Chondrocyte (in vitro differentiated cells): Measurements from ENCODE around the gene ZBTB18. TPM values are rescaled to one million over a fixed set of nuclear protein-coding genes. Genes with fewer than 3 reads are reported as not detected.

Experiments used
- DNase-seq: peaks from one replicate; pipeline ENCODE4 v3.0.0; 2021; ENCODE audit warnings: mixed read lengths, low spot score
- H3K27ac Mint-ChIP-seq: one replicate; pipeline ENCODE4 v1.8.0; 2021; ENCODE audit warnings: mild to moderate bottlenecking, moderate library complexity, mixed read lengths; ENCODE audit not compliant: unreplicated experiment
- H3K27me3 Mint-ChIP-seq: 2 replicates; pipeline ENCODE4 v1.8.0; 2021; ENCODE audit warnings: low read depth, mixed read lengths
- H3K36me3 Mint-ChIP-seq: 2 replicates; pipeline ENCODE4 v1.8.0; 2021; ENCODE audit warnings: low read depth, mixed read lengths
- H3K4me1 Mint-ChIP-seq: 2 replicates; pipeline ENCODE4 v1.8.0; 2021; ENCODE audit warnings: low read depth, mild to moderate bottlenecking, mixed read lengths
- H3K4me3 Mint-ChIP-seq: one replicate; pipeline ENCODE4 v1.8.0; 2021; ENCODE audit warnings: mild to moderate bottlenecking, moderate library complexity, mixed read lengths; ENCODE audit not compliant: unreplicated experiment
- H3K9me3 Mint-ChIP-seq: 2 replicates; pipeline ENCODE4 v1.8.0; 2021; ENCODE audit warnings: low read depth, mixed read lengths
- total RNA-seq: library from RNA; stranded (reverse); gene quantifications from 3 replicates; pipeline ENCODE4 v1.2.1, GENCODE V29; 2021
- TF ChIP-seq, protein P1 (sequence below): fragments of 200-600 bp; sonication (generic); IDR thresholded peaks from 2 replicates; pipeline ENCODE4 v1.5.0; 2021; ENCODE audit warnings: antibody characterized with exemption, mild to moderate bottlenecking, moderate library complexity

ZBTB18 gene
- total RNA-seq, 1 donor from 2014 or later, result 21.5 TPM

- no peaks in the 10 kb centered on the region for H3K27me3 Mint-ChIP-seq
- H3K9me3 Mint-ChIP-seq, result no peaks in the 10 kb centered on the region
- TF ChIP-seq, protein P1, sequence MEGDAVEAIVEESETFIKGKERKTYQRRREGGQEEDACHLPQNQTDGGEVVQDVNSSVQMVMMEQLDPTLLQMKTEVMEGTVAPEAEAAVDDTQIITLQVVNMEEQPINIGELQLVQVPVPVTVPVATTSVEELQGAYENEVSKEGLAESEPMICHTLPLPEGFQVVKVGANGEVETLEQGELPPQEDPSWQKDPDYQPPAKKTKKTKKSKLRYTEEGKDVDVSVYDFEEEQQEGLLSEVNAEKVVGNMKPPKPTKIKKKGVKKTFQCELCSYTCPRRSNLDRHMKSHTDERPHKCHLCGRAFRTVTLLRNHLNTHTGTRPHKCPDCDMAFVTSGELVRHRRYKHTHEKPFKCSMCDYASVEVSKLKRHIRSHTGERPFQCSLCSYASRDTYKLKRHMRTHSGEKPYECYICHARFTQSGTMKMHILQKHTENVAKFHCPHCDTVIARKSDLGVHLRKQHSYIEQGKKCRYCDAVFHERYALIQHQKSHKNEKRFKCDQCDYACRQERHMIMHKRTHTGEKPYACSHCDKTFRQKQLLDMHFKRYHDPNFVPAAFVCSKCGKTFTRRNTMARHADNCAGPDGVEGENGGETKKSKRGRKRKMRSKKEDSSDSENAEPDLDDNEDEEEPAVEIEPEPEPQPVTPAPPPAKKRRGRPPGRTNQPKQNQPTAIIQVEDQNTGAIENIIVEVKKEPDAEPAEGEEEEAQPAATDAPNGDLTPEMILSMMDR, result no peak
- DNase-seq, result no peak
- H3K4me3 Mint-ChIP-seq, result no peak overlapping the region
- peaks cover 19% of the 10 kb centered on the region for H3K4me1 Mint-ChIP-seq
- H3K36me3 Mint-ChIP-seq, result no peaks in the 10 kb centered on the region
- no peak overlapping the region for H3K27ac Mint-ChIP-seq
Measured at GRCh38 chr1:244094880-244095528, 43.9 kb downstream of the ZBTB18 start.

- H3K9me3 Mint-ChIP-seq, result no peaks in the 10 kb centered on the region
- no peak for DNase-seq
- H3K4me3 Mint-ChIP-seq, result no peak overlapping the region
Measured at GRCh38 chr1:244095529-244095911, 44.4 kb downstream of the ZBTB18 start.

GRCh38 chr1:244096066-244096610 is 45.1 kb downstream of the ZBTB18 start:
- Mint-ChIP-seq H3K9me3 (no peaks in the 10 kb centered on the region), H3K36me3 (no peaks in the 10 kb centered on the region), H3K27me3 (no peaks in the 10 kb centered on the region), H3K4me3 (no peak overlapping the region), H3K4me1 (peaks cover 26% of the 10 kb centered on the region), H3K27ac (no peak overlapping the region)
- no peak for DNase-seq
- TF ChIP-seq, protein P1, result no peak

More at GRCh38 chr1:244095529-244095911, 44.4 kb downstream of the ZBTB18 start:
- H3K36me3 Mint-ChIP-seq, result no peaks in the 10 kb centered on the region
- no peaks in the 10 kb centered on the region for H3K27me3 Mint-ChIP-seq
- no peak overlapping the region for H3K27ac Mint-ChIP-seq
- H3K4me1 Mint-ChIP-seq, result peaks cover 20% of the 10 kb centered on the region
- TF ChIP-seq, protein P1, result no peak

DNA sequence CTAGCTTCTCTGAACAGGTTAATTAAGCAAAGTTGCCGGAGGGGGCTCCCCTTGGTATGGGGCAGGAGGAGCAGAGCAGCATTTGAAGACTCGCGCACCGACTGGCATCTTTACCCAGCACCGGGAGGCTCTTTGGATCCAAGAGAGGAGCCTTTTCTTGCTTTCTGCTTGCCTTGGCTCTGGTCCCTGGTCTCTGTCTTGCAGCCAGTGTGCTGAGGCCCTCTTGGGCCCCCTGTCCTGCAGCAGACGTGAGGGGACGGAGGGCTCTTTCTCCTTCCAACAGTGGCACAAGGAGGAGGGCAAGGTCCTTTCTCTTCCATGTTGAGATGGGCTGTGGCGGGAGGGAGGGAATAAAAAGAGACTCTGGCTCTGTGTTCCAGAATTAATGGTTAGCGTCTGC is 45.6 kb downstream of the ZBTB18 start:
- no peaks in the 10 kb centered on the region for H3K36me3 Mint-ChIP-seq
- H3K9me3 Mint-ChIP-seq, result no peaks in the 10 kb centered on the region
- no peak for DNase-seq
- no peaks in the 10 kb centered on the region for H3K27me3 Mint-ChIP-seq
- no peak overlapping the region for H3K4me3 Mint-ChIP-seq
- TF ChIP-seq, protein P1, result no peak
- no peak overlapping the region for H3K27ac Mint-ChIP-seq
- peaks cover 31% of the 10 kb centered on the region for H3K4me1 Mint-ChIP-seq

GRCh38 chr1:244097523-244098405 is 46.7 kb downstream of the ZBTB18 start:
- TF ChIP-seq, protein P1, result no peak
- H3K9me3 Mint-ChIP-seq, result no peaks in the 10 kb centered on the region
- H3K27ac Mint-ChIP-seq, result no peak overlapping the region
- peaks cover 29% of the 10 kb centered on the region for H3K4me1 Mint-ChIP-seq
- no peak for DNase-seq
- no peaks in the 10 kb centered on the region for H3K36me3 Mint-ChIP-seq
- H3K4me3 Mint-ChIP-seq, result no peak overlapping the region
- no peaks in the 10 kb centered on the region for H3K27me3 Mint-ChIP-seq
